Measurements from ENCODE around the gene ARHGAP42. TPM values are rescaled to one million over a fixed set of nuclear protein-coding genes. Genes with fewer than 3 reads are reported as not detected.

The ARHGAP42 gene
- total and polyA plus RNA-seq, 4 donors, result 3.8 to 17.2 (median 12.0) TPM

DNA sequence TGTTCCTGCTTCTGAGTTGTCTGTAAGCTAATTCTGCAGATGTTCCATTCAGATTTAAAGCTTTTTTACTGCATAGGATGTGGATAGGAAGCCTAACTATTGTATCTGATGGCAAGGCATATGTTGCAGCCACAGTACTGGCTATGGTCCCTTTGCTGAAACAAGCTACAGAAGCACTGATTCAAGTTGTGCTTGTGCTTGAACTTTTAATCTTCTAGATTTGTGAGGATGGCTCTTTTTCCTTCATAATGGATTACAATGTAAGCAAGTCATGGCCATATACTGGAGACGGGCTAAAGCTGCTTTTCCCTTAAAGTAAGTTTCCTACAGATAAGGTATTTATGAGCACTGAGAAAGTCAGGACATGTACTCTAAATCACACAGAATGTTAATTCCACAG lies 303.8 kb downstream of the ARHGAP42 start:
- H3K4me3 ChIP-seq (ENCODE audit: low read depth in 1 of 3, low read length in 3 of 3), result no peak overlapping the region
- no peaks in the 10 kb centered on the region for H3K27me3 ChIP-seq (ENCODE audit: control insufficient read depth in 4 of 4, insufficient read depth in 4 of 4, low read length in 3 of 4)
- TF ChIP-seq, protein P1, sequence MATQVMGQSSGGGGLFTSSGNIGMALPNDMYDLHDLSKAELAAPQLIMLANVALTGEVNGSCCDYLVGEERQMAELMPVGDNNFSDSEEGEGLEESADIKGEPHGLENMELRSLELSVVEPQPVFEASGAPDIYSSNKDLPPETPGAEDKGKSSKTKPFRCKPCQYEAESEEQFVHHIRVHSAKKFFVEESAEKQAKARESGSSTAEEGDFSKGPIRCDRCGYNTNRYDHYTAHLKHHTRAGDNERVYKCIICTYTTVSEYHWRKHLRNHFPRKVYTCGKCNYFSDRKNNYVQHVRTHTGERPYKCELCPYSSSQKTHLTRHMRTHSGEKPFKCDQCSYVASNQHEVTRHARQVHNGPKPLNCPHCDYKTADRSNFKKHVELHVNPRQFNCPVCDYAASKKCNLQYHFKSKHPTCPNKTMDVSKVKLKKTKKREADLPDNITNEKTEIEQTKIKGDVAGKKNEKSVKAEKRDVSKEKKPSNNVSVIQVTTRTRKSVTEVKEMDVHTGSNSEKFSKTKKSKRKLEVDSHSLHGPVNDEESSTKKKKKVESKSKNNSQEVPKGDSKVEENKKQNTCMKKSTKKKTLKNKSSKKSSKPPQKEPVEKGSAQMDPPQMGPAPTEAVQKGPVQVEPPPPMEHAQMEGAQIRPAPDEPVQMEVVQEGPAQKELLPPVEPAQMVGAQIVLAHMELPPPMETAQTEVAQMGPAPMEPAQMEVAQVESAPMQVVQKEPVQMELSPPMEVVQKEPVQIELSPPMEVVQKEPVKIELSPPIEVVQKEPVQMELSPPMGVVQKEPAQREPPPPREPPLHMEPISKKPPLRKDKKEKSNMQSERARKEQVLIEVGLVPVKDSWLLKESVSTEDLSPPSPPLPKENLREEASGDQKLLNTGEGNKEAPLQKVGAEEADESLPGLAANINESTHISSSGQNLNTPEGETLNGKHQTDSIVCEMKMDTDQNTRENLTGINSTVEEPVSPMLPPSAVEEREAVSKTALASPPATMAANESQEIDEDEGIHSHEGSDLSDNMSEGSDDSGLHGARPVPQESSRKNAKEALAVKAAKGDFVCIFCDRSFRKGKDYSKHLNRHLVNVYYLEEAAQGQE (IDR thresholded peaks at IDR 0.05), result no peak
- H3K36me3 ChIP-seq (ENCODE audit: control insufficient read depth in 4 of 4, insufficient read depth in 3 of 4, low read depth in 1 of 4, low read length in 3 of 4), result peaks cover 0 to 4% (median 0%) of the 10 kb centered on the region in 4 donors
- H3K9ac ChIP-seq (ENCODE audit: low read depth in 1 of 2, low read length in 2 of 2), result no peak overlapping the region
- H3K4me1 ChIP-seq (ENCODE audit: control insufficient read depth in 4 of 4, insufficient read depth in 4 of 4, low read length in 3 of 4), result peaks cover 0 to 1% (median 0%) of the 10 kb centered on the region in 4 donors
- WGBS, result 94% methylated on average over 1 of the region's 1 CpG
- H3K27ac ChIP-seq (ENCODE audit: low read depth in 1 of 2, low read length in 2 of 2), result no peak overlapping the region
- DNase-seq (ENCODE audit: low spot score), result no peak
- no peaks in the 10 kb centered on the region for H3K9me3 ChIP-seq (ENCODE audit: control insufficient read depth in 4 of 4, low read length in 3 of 4)

DNA sequence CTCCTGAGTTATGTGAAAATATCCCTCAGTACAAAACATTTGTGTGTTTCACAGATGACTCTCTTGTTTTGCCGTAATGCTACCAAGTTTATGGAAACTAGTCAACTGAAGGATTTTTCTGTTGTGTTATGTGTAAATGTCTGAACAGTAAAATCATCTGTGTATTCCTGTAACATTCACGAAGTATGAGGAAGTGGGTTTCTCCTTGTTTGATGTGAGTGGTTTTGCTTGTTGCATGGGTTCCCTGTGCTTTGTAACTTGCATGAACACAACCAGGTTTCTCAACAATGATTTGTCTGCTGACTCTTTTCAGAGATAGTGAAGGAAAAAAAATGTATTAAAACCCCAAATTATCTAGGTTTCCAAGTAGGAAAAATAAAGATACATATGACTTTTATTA lies 304.5 kb downstream of the ARHGAP42 start:
- WGBS, result 77% methylated on average over 2 of the region's 2 CpGs
- H3K9ac ChIP-seq (ENCODE audit: low read depth in 1 of 2, low read length in 2 of 2), result no peak overlapping the region
- H3K4me3 ChIP-seq (ENCODE audit: low read depth in 1 of 3, low read length in 3 of 3), result no peak overlapping the region
- peaks cover 0 to 4% (median 0%) of the 10 kb centered on the region in 4 donors for H3K36me3 ChIP-seq (ENCODE audit: control insufficient read depth in 4 of 4, insufficient read depth in 3 of 4, low read depth in 1 of 4, low read length in 3 of 4)
- no peak for TF ChIP-seq RAD21 (IDR thresholded peaks at IDR 0.05)
- no peak for TF ChIP-seq HNF4G (IDR thresholded peaks at IDR 0.05)
- TF ChIP-seq, protein P2, sequence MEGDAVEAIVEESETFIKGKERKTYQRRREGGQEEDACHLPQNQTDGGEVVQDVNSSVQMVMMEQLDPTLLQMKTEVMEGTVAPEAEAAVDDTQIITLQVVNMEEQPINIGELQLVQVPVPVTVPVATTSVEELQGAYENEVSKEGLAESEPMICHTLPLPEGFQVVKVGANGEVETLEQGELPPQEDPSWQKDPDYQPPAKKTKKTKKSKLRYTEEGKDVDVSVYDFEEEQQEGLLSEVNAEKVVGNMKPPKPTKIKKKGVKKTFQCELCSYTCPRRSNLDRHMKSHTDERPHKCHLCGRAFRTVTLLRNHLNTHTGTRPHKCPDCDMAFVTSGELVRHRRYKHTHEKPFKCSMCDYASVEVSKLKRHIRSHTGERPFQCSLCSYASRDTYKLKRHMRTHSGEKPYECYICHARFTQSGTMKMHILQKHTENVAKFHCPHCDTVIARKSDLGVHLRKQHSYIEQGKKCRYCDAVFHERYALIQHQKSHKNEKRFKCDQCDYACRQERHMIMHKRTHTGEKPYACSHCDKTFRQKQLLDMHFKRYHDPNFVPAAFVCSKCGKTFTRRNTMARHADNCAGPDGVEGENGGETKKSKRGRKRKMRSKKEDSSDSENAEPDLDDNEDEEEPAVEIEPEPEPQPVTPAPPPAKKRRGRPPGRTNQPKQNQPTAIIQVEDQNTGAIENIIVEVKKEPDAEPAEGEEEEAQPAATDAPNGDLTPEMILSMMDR (IDR thresholded peaks at IDR 0.05; ENCODE audit: low read depth, low read length, missing input control), result no peak
- TF ChIP-seq GABPA (IDR thresholded peaks at IDR 0.05 in 1 of 2, conservative IDR thresholded peaks at IDR 0.05 in 1 of 2), result no peak
- TF ChIP-seq, protein P1 (IDR thresholded peaks at IDR 0.05), result no peak
- TF ChIP-seq FOXA2 (IDR thresholded peaks at IDR 0.05), result no peak
- no peak for TF ChIP-seq RXRA (IDR thresholded peaks at IDR 0.05)
- TF ChIP-seq HNF4A (conservative IDR thresholded peaks at IDR 0.05), result no peak
- TF ChIP-seq, protein P3, sequence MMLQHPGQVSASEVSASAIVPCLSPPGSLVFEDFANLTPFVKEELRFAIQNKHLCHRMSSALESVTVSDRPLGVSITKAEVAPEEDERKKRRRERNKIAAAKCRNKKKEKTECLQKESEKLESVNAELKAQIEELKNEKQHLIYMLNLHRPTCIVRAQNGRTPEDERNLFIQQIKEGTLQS (IDR thresholded peaks at IDR 0.05), result no peak
- no peak for TF ChIP-seq FOXA1 (IDR thresholded peaks at IDR 0.05)
- TF ChIP-seq, protein P4, sequence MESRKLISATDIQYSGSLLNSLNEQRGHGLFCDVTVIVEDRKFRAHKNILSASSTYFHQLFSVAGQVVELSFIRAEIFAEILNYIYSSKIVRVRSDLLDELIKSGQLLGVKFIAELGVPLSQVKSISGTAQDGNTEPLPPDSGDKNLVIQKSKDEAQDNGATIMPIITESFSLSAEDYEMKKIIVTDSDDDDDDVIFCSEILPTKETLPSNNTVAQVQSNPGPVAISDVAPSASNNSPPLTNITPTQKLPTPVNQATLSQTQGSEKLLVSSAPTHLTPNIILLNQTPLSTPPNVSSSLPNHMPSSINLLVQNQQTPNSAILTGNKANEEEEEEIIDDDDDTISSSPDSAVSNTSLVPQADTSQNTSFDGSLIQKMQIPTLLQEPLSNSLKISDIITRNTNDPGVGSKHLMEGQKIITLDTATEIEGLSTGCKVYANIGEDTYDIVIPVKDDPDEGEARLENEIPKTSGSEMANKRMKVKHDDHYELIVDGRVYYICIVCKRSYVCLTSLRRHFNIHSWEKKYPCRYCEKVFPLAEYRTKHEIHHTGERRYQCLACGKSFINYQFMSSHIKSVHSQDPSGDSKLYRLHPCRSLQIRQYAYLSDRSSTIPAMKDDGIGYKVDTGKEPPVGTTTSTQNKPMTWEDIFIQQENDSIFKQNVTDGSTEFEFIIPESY (IDR thresholded peaks at IDR 0.05), result no peak
- TF ChIP-seq EGR1 (IDR thresholded peaks at IDR 0.05; ENCODE audit: low read depth in 2 of 2), result no peak
- no peak for TF ChIP-seq NR2F2 (IDR thresholded peaks at IDR 0.05)
- H3K4me1 ChIP-seq (ENCODE audit: control insufficient read depth in 4 of 4, insufficient read depth in 4 of 4, low read length in 3 of 4), result peaks cover 0 to 1% (median 0%) of the 10 kb centered on the region in 4 donors
- no peak for DNase-seq (ENCODE audit: low spot score)
- H3K27ac ChIP-seq (ENCODE audit: low read depth in 1 of 2, low read length in 2 of 2), result no peak overlapping the region
- H3K9me3 ChIP-seq (ENCODE audit: control insufficient read depth in 4 of 4, low read length in 3 of 4), result no peaks in the 10 kb centered on the region
- no peaks in the 10 kb centered on the region for H3K27me3 ChIP-seq (ENCODE audit: control insufficient read depth in 4 of 4, insufficient read depth in 4 of 4, low read length in 3 of 4)

Measured in liver (tissue), 9 donors.